Panc1 (cell line): ENCODE results near the gene MPO.

ENCODE experiments used
- POLR2AphosphoS5 ChIP-seq: IDR thresholded peaks from 2 replicates; pipeline ENCODE4 v1.6.1; 2012; ENCODE audit warnings: mild to moderate bottlenecking, low read depth, low read length, moderate library complexity
- SIN3A ChIP-seq: IDR thresholded peaks from 2 replicates; pipeline ENCODE4 v1.6.1; 2012; ENCODE audit warnings: low read depth, mild to moderate bottlenecking, low read length, moderate library complexity, borderline replicate concordance; ENCODE audit not compliant: insufficient read depth
- TF ChIP-seq, protein P1 (sequence below): fragments of 450-650 bp; IDR thresholded peaks from 2 replicates; pipeline ENCODE4 v1.5.1; 2017; ENCODE audit warnings: mild to moderate bottlenecking

DNA sequence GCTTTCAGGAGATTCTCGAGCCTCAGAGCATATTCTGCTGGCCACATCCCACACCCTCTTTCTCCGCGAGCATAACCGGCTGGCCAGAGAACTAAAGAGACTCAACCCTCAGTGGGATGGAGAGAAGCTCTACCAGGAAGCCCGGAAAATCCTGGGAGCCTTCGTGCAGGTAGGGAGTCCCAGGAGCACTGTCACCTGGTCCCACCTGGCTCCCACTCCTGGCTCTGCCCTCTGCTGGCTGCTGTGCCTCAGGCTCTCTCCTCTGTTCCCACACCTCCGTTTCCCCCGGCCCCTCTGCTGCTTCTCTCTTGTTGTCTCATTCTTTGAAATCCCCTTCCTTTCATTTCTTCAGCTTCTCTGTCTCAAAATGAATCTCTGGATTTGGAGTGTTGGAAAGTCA, 25.9 kb downstream of the MPO start:
- TF ChIP-seq, protein P1, sequence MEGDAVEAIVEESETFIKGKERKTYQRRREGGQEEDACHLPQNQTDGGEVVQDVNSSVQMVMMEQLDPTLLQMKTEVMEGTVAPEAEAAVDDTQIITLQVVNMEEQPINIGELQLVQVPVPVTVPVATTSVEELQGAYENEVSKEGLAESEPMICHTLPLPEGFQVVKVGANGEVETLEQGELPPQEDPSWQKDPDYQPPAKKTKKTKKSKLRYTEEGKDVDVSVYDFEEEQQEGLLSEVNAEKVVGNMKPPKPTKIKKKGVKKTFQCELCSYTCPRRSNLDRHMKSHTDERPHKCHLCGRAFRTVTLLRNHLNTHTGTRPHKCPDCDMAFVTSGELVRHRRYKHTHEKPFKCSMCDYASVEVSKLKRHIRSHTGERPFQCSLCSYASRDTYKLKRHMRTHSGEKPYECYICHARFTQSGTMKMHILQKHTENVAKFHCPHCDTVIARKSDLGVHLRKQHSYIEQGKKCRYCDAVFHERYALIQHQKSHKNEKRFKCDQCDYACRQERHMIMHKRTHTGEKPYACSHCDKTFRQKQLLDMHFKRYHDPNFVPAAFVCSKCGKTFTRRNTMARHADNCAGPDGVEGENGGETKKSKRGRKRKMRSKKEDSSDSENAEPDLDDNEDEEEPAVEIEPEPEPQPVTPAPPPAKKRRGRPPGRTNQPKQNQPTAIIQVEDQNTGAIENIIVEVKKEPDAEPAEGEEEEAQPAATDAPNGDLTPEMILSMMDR: 0 out of 2 replicates have a peak, but pooled peaks have one; percentile 18
- TF ChIP-seq SIN3A (no peak), POLR2AphosphoS5 (no peak)
